ENCODE results near the gene MYO1E.

GRCh38 chr15:59096429-59096828, 276.2 kb downstream of the MYO1E start:
- TF ChIP-seq CTCF (conservative IDR thresholded peaks at IDR 0.05; ENCODE audit: low read length) (no peak), EZH2phosphoT487 (IDR thresholded peaks at IDR 0.05; ENCODE audit: borderline replicate concordance, low read depth, low read length) (no peak)

Measured in OCI-LY7 (cell line).